NCI-H1436 treated with DMSO at 0.1 percent for 48 hours (cell line): ENCODE measurements around the gene STBD1.
"Not testable (repeated sequence)": the region's sequence is repeated elsewhere in the genome, so short reads cannot be mapped to it uniquely, and the experiment has no call there.

Experiments used
- DNase-seq: peaks from one replicate; lab custom pipeline; 2025; lab: John Stamatoyannopoulos, UW

The STBD1 gene

DNA sequence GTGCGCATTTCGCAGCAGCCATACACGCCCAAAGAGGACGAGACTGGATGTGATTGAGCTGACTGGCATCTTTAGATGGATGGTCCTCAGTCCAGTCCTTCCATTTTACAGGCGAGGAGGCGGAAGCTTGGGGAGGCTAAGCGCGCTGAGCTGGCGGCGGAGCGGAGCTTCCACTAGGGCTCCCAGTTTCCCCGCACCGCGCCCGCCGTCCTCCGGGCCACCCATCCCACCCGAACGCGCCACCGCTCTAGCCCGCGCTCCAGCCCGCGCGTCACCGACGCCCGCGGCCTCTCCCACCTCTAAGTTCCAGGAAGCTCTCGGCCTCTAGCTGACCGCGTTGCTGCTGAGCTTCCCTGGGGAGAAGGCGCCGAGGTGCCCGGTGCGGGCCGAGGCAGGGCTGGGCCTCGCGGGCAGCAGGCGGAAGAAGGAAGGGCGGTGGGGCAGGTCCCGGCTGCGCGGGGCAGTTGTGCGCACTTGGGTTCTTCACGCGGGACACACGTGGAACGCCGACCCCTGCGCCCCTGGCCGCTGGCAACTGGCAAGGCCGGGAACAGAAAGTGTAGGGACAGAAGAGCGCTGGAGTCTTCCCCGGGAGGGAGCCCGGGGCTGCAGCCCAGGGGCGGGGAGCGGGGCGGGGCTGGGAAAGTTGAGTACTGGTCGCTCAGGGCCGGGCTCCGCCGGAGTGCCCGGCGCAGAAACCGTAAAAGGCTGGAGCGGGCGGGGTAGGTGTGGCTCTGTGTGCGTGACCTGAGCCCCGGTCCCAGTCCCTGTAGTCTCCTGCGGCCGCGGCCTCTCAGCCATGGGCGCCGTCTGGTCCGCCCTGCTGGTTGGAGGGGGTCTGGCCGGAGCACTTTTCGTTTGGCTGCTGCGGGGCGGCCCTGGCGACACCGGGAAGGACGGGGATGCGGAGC, at the start of gene STBD1:
Gene STBD1 (plus strand): TSS at position 763 of the 911 bp plus-strand sequence. CDS start 37 bp downstream, at position 800.
- no peak for DNase-seq

DNA sequence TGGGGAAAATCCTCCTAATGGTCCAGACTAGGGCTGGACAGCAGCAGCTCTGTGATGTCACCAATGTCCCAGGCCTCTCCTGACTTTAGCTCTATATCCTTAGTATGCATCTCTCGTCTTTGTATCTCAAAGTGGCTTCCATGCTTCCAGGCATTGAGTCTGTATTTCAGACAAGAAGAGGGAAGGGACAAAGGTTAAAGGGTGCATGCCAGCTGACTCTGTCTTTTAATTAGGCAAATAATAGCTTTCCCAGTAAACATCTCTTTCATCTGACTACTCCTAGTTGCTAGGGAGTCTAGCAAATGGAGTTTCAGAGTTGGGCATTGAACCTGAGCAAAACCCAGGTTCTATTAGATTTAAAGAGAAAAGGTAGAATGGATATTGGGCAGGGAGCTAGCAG, 49.6 kb upstream of the STBD1 start:
- DNase-seq, result no peak

- DNase-seq, result no peak
Observed at GRCh38 chr4:76257824-76258223, 48.7 kb upstream of the STBD1 start.

DNA sequence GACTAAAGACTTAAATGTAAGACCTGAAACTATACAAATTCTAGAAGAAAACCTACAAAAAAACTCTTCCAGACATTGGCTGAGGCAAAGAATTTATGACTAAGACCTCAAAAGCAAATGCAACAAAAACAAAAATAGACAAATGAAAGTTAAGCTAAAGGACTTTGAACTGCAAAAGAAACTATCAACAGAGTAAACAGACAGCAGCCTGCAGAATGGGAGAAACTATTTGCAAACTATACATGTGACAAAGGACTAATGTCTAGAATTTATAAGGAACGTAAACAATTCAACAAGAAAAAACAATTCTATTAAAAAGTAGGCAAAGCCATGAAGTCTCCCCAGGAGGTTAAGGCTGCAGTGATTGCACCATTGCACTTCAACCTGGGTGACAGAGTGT, 46.0 kb upstream of the STBD1 start:
- no peak for DNase-seq

GRCh38 chr4:76265631-76266218, 40.8 kb upstream of the STBD1 start:
- DNase-seq, result no peak

- no peak for DNase-seq
Observed at GRCh38 chr4:76266627-76267026, 39.9 kb upstream of the STBD1 start.

- no peak for DNase-seq
Observed at GRCh38 chr4:76267811-76268210, 38.7 kb upstream of the STBD1 start.

DNA sequence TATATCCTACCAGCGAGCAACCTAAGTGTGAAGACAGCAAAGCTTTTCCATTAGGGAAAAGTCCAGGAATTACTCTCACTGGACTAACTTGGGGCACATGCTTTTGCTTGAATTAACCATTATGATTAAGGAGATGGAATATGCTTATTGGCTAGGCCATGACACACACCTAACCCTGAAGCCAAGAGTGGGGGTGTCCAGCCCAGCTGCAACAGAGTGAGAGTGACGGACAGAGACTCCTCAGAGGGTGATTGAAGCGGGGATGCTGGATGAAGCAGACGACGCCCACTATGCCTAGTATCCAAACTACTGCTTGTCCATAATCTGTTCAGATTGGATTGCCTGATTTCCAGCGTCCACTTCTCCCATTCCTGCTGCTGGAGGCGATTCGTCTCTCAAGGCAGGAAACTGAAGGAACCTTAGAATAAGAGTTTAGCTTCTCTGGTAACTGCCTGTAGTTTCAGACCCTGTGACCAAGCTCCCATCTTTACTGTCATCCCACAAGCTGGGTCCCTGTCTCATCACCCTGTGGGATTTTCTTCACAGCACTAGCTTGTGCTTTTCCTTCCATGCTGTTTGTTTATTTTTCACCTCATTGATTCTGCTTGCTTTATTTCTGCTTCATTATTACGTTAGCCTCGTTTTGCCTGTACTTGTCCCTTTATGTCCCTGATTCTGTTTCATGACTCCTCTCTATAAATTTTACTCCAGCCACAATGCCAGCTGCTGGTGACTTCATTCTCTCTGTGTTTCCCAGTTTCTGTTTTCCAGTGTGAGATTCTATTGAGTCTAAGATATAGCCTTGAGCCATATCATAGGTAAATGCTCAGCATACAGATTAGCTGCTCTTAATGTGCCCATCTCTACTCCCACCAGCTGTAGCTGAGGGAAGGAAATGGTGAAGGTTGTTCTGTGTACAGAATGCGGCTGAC, 36.0 kb upstream of the STBD1 start:
- DNase-seq, result no peak

GRCh38 chr4:76271248-76271647, 35.3 kb upstream of the STBD1 start:
- DNase-seq, result no peak

- DNase-seq, result no peak
Observed at GRCh38 chr4:76272073-76272472, 34.5 kb upstream of the STBD1 start.

DNA sequence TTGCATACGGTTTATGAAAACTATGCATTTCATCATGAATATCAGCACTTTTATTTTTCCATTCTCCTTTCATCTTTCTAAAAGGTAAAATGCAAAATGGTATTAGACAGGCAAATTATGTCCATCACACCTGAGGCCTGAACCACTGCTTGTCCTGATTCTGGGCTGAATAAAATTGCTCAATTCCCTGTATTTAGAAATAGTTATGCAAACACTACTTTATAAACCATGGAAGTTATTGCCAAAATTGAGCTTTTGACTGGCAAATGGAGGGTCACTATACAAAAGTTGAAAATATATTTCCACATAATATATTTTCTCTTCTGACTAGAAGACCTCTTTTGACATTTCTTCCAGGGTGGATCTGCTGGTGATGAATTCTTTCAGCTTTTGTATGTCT, 34.0 kb upstream of the STBD1 start:
- DNase-seq, result no peak

- DNase-seq, result no peak
Observed at GRCh38 chr4:76272999-76273398, 33.5 kb upstream of the STBD1 start.

DNA sequence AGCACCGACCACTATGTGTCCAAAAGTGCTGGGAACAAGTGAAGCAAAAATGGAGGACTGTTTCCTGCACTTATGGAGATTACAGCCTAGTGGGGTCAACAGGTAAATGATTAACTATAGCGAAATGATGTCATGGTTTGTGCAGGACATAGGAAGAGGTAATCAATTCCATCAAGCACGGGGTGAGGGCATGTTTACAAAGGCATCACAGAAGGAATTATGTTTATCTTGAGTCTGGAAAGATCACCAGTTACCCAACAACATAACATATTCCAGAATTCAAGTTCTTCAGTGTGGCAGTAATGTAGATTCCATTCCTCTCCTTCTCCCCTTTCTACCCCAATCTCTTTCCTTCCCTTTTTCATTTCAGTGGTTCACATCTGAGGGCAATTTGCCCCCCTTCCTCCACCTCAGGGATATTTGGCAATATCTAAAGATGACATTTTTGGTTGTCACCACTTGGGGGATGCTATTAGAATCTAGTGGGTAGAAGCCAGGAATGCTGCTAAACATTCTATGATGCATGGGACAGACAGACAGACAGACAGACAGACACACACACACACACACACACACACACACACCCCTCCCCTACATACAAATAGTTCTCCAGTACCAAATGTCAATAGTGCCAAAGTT, 30.9 kb upstream of the STBD1 start:
- DNase-seq, result no peak

DNA sequence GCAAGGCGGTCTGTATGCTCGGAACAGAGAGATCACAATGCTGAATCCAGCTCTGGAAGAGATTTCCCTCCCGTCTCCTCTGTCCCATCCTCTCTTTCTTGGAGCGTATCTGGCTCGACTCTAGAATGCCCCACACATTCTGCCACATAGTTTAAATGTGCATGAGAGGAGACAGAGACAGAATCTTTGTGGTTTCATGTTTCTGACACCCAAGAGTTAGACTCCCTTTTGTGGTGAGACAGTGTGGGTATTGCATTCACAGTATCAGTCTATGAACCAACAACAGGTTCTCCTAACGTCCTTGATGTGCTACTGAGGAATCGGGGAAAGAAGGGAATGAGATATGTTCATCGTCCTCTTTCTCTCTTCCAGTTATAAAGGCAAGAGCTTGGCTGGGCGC, 29.7 kb upstream of the STBD1 start:
- DNase-seq, result no peak

DNA sequence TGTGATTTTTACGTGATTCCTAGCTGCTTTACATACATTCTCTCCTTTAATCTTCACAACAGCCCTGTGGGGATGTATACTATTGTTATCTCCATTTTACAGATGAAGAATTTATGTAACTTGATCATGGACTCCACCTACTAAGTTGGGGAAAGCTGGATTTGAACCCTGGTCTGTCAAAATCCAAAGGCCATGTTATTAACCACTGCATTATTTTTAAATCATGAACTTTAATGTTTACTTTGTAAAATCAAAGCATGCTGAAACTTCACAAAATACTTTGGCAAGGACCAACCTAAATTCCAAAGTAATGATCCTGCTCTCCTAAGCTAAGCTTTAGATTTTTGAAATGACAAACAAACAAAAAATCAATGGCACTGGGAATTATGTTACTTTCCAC, 28.9 kb upstream of the STBD1 start:
- no peak for DNase-seq

GRCh38 chr4:76278583-76278982, 27.9 kb upstream of the STBD1 start:
- no peak for DNase-seq

GRCh38 chr4:76279462-76279861, 27.1 kb upstream of the STBD1 start:
- DNase-seq, result no peak

DNA sequence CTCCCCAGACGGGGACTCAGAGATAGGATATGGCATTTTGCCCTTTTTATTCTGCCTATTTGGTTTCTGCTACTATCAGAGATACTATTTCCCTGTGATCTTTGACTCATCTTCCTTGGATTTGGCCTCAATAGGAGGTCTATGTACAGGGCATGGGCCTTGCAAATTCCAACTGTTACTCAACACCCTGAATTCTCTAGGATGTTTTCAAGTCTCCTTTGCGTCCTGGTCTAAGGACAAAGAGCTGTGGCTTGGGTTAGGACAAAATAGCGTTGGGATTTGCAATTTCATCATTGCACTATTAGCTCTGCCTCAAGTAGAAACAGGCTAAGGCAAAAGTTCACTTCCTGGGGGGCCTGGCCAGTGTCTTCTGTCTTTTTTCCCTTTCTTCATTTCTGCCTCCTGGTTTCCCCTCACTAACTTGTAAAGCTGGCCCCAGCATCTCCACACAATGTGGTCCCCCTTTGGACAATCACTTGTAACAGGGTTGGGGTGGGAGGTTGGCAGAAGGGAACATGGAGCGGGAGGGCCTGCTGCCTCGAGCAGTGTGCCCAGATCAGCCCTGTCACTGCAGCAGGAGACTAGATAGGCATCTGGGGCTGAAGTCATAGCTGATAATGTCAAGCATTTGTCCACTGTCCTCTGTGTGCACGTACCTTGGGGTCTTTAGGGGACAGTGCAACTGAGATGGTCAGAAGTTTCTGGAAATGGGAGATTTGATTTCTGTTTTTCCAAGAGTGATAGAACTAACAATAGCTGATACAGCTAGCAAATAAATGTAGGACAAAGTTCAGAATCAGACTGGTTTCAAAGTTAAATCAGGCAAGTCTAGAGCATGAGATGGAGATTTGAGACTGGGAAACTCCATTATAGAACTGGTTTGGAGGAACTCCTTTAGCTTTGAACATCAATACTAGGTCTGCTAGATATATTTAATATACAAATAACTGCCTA, 25.8 kb upstream of the STBD1 start:
- no peak for DNase-seq

DNA sequence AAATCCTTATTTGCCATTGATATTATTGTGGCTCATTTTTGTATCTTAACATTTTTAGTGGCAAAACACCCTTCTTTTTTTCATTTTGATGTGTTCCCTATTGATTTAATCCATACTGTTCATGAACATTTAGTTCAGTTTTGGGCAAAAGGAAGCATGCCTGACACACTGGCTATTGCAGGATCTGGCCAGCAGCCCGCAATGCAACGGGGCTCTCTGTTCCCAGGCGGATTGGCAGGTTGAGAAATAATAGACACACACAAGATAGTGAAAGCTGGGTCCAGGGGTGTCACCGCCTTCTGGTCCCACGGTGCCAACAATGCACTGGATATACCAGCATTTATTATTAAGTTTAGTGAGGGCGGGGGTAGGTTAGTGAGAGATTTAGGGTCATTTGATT, 24.9 kb upstream of the STBD1 start:
- not testable (repeated sequence) for DNase-seq

GRCh38 chr4:76282941-76283689, 23.4 kb upstream of the STBD1 start:
- DNase-seq, result no peak
